H9 (cell line): ENCODE measurements around the gene ATP11B. TPM values are rescaled to one million over a fixed set of nuclear protein-coding genes. Genes with fewer than 3 reads are reported as not detected.

Experiments used
- DNase-seq: peaks from one replicate; pipeline ENCODE4 v3.0.0-alpha.2; 2017
- H2AFZ ChIP-seq: one replicate; pipeline ENCODE4 v1.6.1; 2013; ENCODE audit warnings: mild to moderate bottlenecking, low read length, control low read depth, moderate library complexity
- H2AK5ac ChIP-seq: 2 replicates; pipeline ENCODE4 v1.6.1; 2013; ENCODE audit warnings: low read length, control low read depth, mixed read lengths; ENCODE audit not compliant: insufficient read length
- H2BK120ac ChIP-seq: one replicate; pipeline ENCODE4 v1.6.1; 2013; ENCODE audit warnings: low read depth, mild to moderate bottlenecking, low read length, control low read depth, inconsistent platforms; ENCODE audit not compliant: poor library complexity, severe bottlenecking
- H2BK12ac ChIP-seq: 2 replicates; pipeline ENCODE4 v1.6.1; 2013; ENCODE audit warnings: low read length, control low read depth, mixed read lengths, low read depth; ENCODE audit not compliant: insufficient read length
- H2BK15ac ChIP-seq: 2 replicates; pipeline ENCODE4 v1.6.1; 2013; ENCODE audit warnings: low read depth, low read length, control low read depth
- H2BK20ac ChIP-seq: one replicate; pipeline ENCODE4 v1.6.1; 2013; ENCODE audit warnings: low read depth, mild to moderate bottlenecking, low read length, control low read depth, inconsistent platforms; ENCODE audit not compliant: poor library complexity, severe bottlenecking
- H2BK5ac ChIP-seq: 2 replicates; pipeline ENCODE4 v1.6.1; 2013; ENCODE audit warnings: low read length, control low read depth, mixed read lengths; ENCODE audit not compliant: insufficient read length
- H3K14ac ChIP-seq: 2 replicates; pipeline ENCODE4 v1.6.1; 2013; ENCODE audit warnings: low read length, control low read depth; ENCODE audit not compliant: insufficient read depth
- H3K18ac ChIP-seq: 2 replicates; pipeline ENCODE4 v1.6.1; 2013; ENCODE audit warnings: low read depth, mild to moderate bottlenecking, mixed read lengths, low read length, control low read depth; ENCODE audit not compliant: insufficient read length
- H3K23ac ChIP-seq: 2 replicates; pipeline ENCODE4 v1.6.1; 2013; ENCODE audit warnings: low read length, control low read depth, mixed read lengths, low read depth; ENCODE audit not compliant: insufficient read length
- H3K23me2 ChIP-seq: 2 replicates; pipeline ENCODE4 v1.6.1; 2013; ENCODE audit warnings: low read depth, mild to moderate bottlenecking, mixed read lengths, low read length, control low read depth; ENCODE audit not compliant: insufficient read length, poor library complexity, severe bottlenecking
- H3K27ac ChIP-seq: 2 replicates; pipeline ENCODE4 v1.5.1; 2013; ENCODE audit warnings: low read length, control low read depth, mixed read lengths, low read depth; ENCODE audit not compliant: insufficient read length
- H3K27me3 ChIP-seq: 2 replicates; pipeline ENCODE4 v1.6.1; 2013; ENCODE audit warnings: low read length, control low read depth, inconsistent platforms; ENCODE audit not compliant: insufficient read depth
- H3K4ac ChIP-seq: 2 replicates; pipeline ENCODE4 v1.6.1; 2013; ENCODE audit warnings: low read depth, mild to moderate bottlenecking, control low read depth, inconsistent platforms, low read length, moderate library complexity
- H3K4me1 ChIP-seq: 2 replicates; pipeline ENCODE4 v1.6.1; 2013; ENCODE audit warnings: low read length, control low read depth, inconsistent platforms; ENCODE audit not compliant: insufficient read depth
- H3K4me2 ChIP-seq: 2 replicates; pipeline ENCODE4 v1.6.1; 2013; ENCODE audit warnings: low read length, control low read depth, mixed read lengths; ENCODE audit not compliant: insufficient read length, insufficient read depth
- H3K56ac ChIP-seq: 2 replicates; pipeline ENCODE4 v1.6.1; 2013; ENCODE audit warnings: low read depth, mild to moderate bottlenecking, mixed read lengths, low read length, control low read depth; ENCODE audit not compliant: insufficient read length
- H3K79me1 ChIP-seq: 2 replicates; pipeline ENCODE4 v1.6.1; 2013; ENCODE audit warnings: low read depth, mild to moderate bottlenecking, moderate library complexity, low read length, control low read depth, inconsistent platforms; ENCODE audit not compliant: insufficient read depth, poor library complexity, severe bottlenecking
- H3K79me2 ChIP-seq: 2 replicates; pipeline ENCODE4 v1.6.1; 2013; ENCODE audit warnings: low read length, control low read depth, inconsistent platforms; ENCODE audit not compliant: insufficient read depth
- H3K9ac ChIP-seq: 2 replicates; pipeline ENCODE4 v1.6.1; 2013; ENCODE audit warnings: low read length, control low read depth, mixed read lengths; ENCODE audit not compliant: insufficient read length; ENCODE audit errors: extremely low read depth
- H3K9me3 ChIP-seq: one replicate; pipeline ENCODE4 v1.6.1; 2013; ENCODE audit warnings: low read depth, low read length, inconsistent platforms; ENCODE audit not compliant: control insufficient read depth
- H3T11ph ChIP-seq: one replicate; pipeline ENCODE4 v1.6.1; 2013; ENCODE audit warnings: mild to moderate bottlenecking, low read length, control low read depth, inconsistent platforms
- H4K20me1 ChIP-seq: one replicate; pipeline ENCODE4 v1.6.1; 2013; ENCODE audit not compliant: control insufficient read depth, insufficient read length, insufficient read depth
- H4K5ac ChIP-seq: 2 replicates; pipeline ENCODE4 v1.6.1; 2013; ENCODE audit warnings: low read depth, mild to moderate bottlenecking, mixed read lengths, low read length, control low read depth; ENCODE audit not compliant: insufficient read length
- H4K8ac ChIP-seq: replicated peaks from 2 replicates; pipeline ENCODE4 v1.6.1; 2013; ENCODE audit warnings: low read length, control low read depth, mixed read lengths, low read depth; ENCODE audit not compliant: insufficient read length
- H4K91ac ChIP-seq: 2 replicates; pipeline ENCODE4 v1.6.1; 2013; ENCODE audit warnings: low read depth, mild to moderate bottlenecking, moderate library complexity, mixed read lengths, low read length, control low read depth; ENCODE audit not compliant: insufficient read length
- H3K27ac Mint-ChIP-seq, 3 experiments: 2 replicates in 2 of 3; 3 replicates in 1 of 3; pipeline ENCODE4 v1.8.0; 2020 to 2021; ENCODE audit warnings: mixed read lengths in 3 of 3, mild to moderate bottlenecking in 1 of 3, moderate library complexity in 1 of 3
- H3K27me3 Mint-ChIP-seq: 2 replicates; pipeline ENCODE4 v1.8.0; 2021; ENCODE audit warnings: low read depth, mild to moderate bottlenecking, moderate library complexity, mixed read lengths
- H3K36me3 Mint-ChIP-seq, 3 experiments: 2 replicates in 2 of 3; 3 replicates in 1 of 3; pipeline ENCODE4 v1.8.0; 2020 to 2021; ENCODE audit warnings: low read depth in 3 of 3, mixed read lengths in 3 of 3; ENCODE audit not compliant: insufficient read depth in 1 of 3
- H3K4me1 Mint-ChIP-seq, 2 experiments: 2 replicates each; pipeline ENCODE4 v1.8.0; 2020; ENCODE audit warnings: mixed read lengths in 2 of 2
- H3K4me3 Mint-ChIP-seq, 2 experiments: 2 replicates in 1 of 2; 3 replicates in 1 of 2; pipeline ENCODE4 v1.8.0; 2020 to 2021; ENCODE audit warnings: mild to moderate bottlenecking in 2 of 2, mixed read lengths in 2 of 2, moderate library complexity in 1 of 2
- H3K9me3 Mint-ChIP-seq, 2 experiments: 2 replicates in 1 of 2; 3 replicates in 1 of 2; pipeline ENCODE4 v1.8.0; 2020; ENCODE audit warnings: mild to moderate bottlenecking in 2 of 2, mixed read lengths in 2 of 2, moderate library complexity in 1 of 2
- CTCF ChIP-seq: fragments of 200-600 bp; sonication (generic); conservative IDR thresholded peaks from 3 replicates; pipeline ENCODE4 v1.8.0; 2021; ENCODE audit warnings: antibody characterized with exemption, mild to moderate bottlenecking
- total RNA-seq: library from RNA; stranded (reverse); gene quantifications from 2 replicates; pipeline ENCODE4 v1.2.1, GENCODE V29; 2021

ATP11B gene
- total RNA-seq, 1 experiment from 2014 or later: 30.0 TPM

GRCh38 chr3:182886497-182886896, 93.2 kb downstream of the ATP11B start:
- Histone ChIP-seq H4K5ac (no peak overlapping the region), H3T11ph (no peak overlapping the region), H3K14ac (no peak overlapping the region), H3K23ac (no peak overlapping the region), H4K8ac (no peak overlapping the region), H2BK15ac (no peak overlapping the region), H3K4me1 (no peaks in the 10 kb centered on the region), H3K27me3 (no peaks in the 10 kb centered on the region), H3K23me2 (no peaks in the 10 kb centered on the region), H3K56ac (no peak overlapping the region), H2BK120ac (no peak overlapping the region), H2AK5ac (no peak overlapping the region), H3K79me2 (no peaks in the 10 kb centered on the region), H3K9ac (no peak overlapping the region), H3K4ac (no peak overlapping the region), H2BK5ac (no peak overlapping the region), H3K18ac (no peak overlapping the region), H4K20me1 (no peaks in the 10 kb centered on the region), H3K4me2 (no peak overlapping the region), H3K79me1 (no peaks in the 10 kb centered on the region), H4K91ac (no peak overlapping the region), H3K27ac (no peak overlapping the region), H3K9me3 (no peaks in the 10 kb centered on the region), H2BK20ac (no peak overlapping the region), H2AFZ (no peak overlapping the region), H2BK12ac (no peak overlapping the region)
- H3K27ac Mint-ChIP-seq: no peak overlapping the region
- H3K27me3 Mint-ChIP-seq: no peaks in the 10 kb centered on the region
- H3K9me3 Mint-ChIP-seq: no peaks in the 10 kb centered on the region
- H3K4me1 Mint-ChIP-seq: peaks cover 2% of the 10 kb centered on the region in 2 experiments; a peak in 2 of 4 replicates
- no peak for TF ChIP-seq CTCF
- no peak for DNase-seq
- peaks cover 0 to 2% (median 0%) of the 10 kb centered on the region in 3 experiments; a peak in 2 of 7 replicates for H3K36me3 Mint-ChIP-seq
- no peak overlapping the region for H3K4me3 Mint-ChIP-seq
